Measurements from ENCODE around the gene USP32. TPM values are rescaled to one million over a fixed set of nuclear protein-coding genes. Genes with fewer than 3 reads are reported as not detected.
"Not testable (repeated sequence)": the region's sequence is repeated elsewhere in the genome, so short reads cannot be mapped to it uniquely, and the experiment has no call there.

Gene USP32
- total RNA-seq, 1 experiment from 2014 or later, result 34.5 TPM

DNA sequence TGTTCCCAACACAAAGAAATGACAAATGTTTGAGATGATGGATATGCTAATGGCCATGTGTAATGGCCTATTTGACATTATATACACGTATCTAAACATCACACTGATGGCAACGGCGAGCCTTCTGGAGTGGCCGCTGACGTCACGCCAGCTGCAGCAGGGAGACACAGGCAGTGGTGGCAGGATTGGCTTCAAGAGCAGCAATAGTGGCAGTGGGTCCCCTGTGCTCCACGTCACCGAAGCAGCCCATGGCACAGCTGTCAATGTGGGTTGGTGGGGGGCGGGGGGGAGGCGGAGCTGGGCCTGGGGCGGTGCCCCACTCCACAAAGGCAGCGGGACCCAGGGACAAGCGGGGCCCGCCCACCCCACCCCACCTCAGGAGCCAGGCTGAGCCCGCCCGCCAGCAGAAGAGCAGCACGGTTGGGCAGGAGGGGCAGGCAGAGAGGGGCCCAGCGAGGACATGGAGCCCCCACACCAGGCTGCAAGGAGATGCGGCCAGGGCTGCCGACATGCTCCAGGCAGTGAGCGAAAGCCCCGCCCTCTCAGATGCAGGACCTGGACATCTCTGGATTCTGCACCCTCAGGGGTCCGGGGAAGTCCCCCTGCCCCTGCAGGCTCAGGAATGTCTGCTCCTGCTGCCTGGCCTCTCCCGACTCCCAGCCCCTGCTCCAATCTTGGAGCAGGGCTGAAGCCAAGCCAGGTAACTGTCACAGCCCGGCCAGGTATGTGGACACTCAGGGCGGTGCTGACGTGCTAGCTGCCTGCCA, 64.6 kb downstream of the USP32 start:
- H3K9me3 ChIP-seq (replicated peaks), result no peaks in the 10 kb centered on the region
- no peak overlapping the region for H3K27ac ChIP-seq
- H3K36me3 ChIP-seq, result peaks cover 3% of the 10 kb centered on the region; the same call in 1 of the 2 replicates
- no peaks in the 10 kb centered on the region for H3K27me3 ChIP-seq (replicated peaks)
- no peaks in the 10 kb centered on the region for H3K4me1 ChIP-seq (replicated peaks)
- no peak for DNase-seq (ENCODE audit: low read depth in 1 of 2, low spot score in 2 of 2)
- no peak overlapping the region for H3K4me3 ChIP-seq

DNA sequence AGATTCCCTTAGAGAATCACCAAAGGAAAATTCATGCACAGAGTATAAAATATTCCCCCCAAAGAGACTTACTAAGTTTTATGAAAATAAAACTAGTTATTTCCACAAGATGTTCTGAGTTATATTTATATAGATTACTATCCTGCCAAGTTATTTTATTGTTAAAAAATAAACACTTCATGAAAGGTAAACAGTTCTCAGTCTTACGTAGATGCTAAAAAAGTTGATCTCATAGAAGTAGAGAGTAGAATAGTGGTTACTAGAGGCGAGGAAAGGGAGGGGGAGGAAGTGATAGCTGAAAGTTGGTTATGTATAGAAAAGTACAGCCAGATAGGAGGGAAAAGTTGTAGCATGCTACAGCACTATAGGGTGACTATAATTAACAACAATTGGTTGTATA, 65.2 kb downstream of the USP32 start:
- H3K9me3 ChIP-seq (replicated peaks), result no peaks in the 10 kb centered on the region
- peaks cover 3% of the 10 kb centered on the region; the same call in 1 of the 2 replicates for H3K36me3 ChIP-seq

DNA sequence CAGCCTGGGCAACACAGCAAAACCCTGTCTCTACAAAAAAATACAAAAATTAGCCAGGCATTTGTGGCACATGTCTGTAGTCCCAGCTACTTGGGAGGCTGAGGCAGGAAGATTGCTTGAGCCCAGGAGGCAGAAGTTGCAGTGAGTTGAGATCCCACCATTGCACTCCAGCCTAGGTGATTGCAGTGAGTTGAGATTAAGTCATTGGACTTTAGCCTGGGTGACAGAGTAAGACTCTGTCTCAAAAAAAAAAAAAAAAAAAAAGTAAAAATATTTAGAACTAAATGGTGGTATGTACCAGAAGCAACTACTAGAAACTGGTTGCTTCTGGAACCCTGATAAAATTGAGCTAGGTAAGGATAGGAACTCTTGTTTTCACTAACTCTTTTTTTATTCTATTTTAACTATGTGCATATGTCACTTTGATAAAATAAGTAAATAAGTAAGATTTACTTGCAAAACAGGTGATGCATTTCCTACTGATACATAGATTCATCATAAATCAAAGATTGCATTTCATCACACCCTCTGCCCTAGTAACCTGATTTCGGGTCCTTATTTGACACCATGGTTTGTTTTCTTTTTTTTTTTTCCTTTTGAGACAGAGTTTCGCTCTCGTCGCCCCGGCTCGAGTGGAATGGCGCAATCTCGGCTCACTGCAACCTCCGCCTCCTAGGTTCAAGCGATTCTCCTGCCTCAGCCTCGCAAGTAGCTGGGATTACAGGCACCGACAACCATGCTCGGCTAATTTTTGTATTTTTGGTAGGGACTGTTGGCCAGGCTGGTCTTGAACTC, 66.0 kb downstream of the USP32 start:
- Histone ChIP-seq H3K4me1 (replicated peaks) (no peaks in the 10 kb centered on the region), H3K27me3 (replicated peaks) (no peaks in the 10 kb centered on the region), H3K36me3 (peaks cover 3% of the 10 kb centered on the region; the same call in 1 of the 2 replicates), H3K4me3 (no peak overlapping the region), H3K9me3 (replicated peaks) (no peaks in the 10 kb centered on the region), H3K27ac (no peak overlapping the region)
- DNase-seq (ENCODE audit: low read depth in 1 of 2, low spot score in 2 of 2), result no peak

More for the DNA sequence above, 65.2 kb downstream of the USP32 start:
- no peak for DNase-seq (ENCODE audit: low read depth in 1 of 2, low spot score in 2 of 2)
- Histone ChIP-seq H3K4me1 (replicated peaks) (no peaks in the 10 kb centered on the region), H3K4me3 (no peak overlapping the region), H3K27me3 (replicated peaks) (no peaks in the 10 kb centered on the region), H3K27ac (no peak overlapping the region)

- no peak for DNase-seq (ENCODE audit: low read depth in 1 of 2, low spot score in 2 of 2)
- H3K27me3 ChIP-seq (replicated peaks), result no peaks in the 10 kb centered on the region
These were observed 68.2 kb downstream of the USP32 start for GRCh38 chr17:60323754-60324153.

GRCh38 chr17:60322056-60322387, 69.9 kb downstream of the USP32 start:
- no peaks in the 10 kb centered on the region for H3K9me3 ChIP-seq (replicated peaks)

More at GRCh38 chr17:60323754-60324153, 68.2 kb downstream of the USP32 start:
- Histone ChIP-seq H3K4me1 (replicated peaks) (no peaks in the 10 kb centered on the region), H3K4me3 (no peak overlapping the region), H3K27ac (no peak overlapping the region), H3K9me3 (replicated peaks) (no peaks in the 10 kb centered on the region), H3K36me3 (no peaks in the 10 kb centered on the region; the same call in 1 of the 2 replicates)

GRCh38 chr17:60321336-60322055, 70.4 kb downstream of the USP32 start:
- 0 out of 2 replicates have a peak, but pooled peaks cover under 1% of the 10 kb centered on the region for H3K4me1 ChIP-seq (replicated peaks)
- no peak overlapping the region for H3K4me3 ChIP-seq
- H3K9me3 ChIP-seq (replicated peaks), result no peaks in the 10 kb centered on the region
- no peak overlapping the region for H3K27ac ChIP-seq
- no peak for DNase-seq (ENCODE audit: low read depth in 1 of 2, low spot score in 2 of 2)
- no peaks in the 10 kb centered on the region for H3K27me3 ChIP-seq (replicated peaks)
- no peaks in the 10 kb centered on the region; the same call in 1 of the 2 replicates for H3K36me3 ChIP-seq

More at GRCh38 chr17:60322056-60322387, 69.9 kb downstream of the USP32 start:
- Histone ChIP-seq H3K27ac (no peak overlapping the region), H3K4me3 (no peak overlapping the region), H3K27me3 (replicated peaks) (no peaks in the 10 kb centered on the region), H3K4me1 (replicated peaks) (no peaks in the 10 kb centered on the region), H3K36me3 (no peaks in the 10 kb centered on the region; the same call in 1 of the 2 replicates)
- no peak for DNase-seq (ENCODE audit: low read depth in 1 of 2, low spot score in 2 of 2)

DNA sequence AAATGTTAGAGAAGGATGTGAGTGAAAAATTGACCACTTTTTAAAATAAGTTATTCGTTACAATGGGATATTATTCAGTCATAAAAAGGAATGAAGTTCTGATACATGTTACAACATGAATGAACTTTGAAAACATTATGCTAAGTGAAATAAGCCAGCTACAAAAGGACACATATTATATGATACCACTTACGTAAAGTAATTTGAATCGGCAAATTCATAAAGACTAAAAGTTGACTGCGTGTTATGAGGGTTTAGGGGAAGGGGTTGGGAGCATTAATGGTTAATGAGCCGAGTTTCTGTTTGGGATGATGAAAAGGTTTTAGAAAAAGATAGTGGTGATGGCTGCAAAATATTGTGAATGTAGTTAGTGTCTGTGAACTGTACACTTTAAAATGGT, 73.1 kb downstream of the USP32 start:
- no peaks in the 10 kb centered on the region for H3K27me3 ChIP-seq (replicated peaks)
- no peaks in the 10 kb centered on the region for H3K36me3 ChIP-seq
- 0 out of 2 replicates have a peak, but pooled peaks cover 2% of the 10 kb centered on the region for H3K4me1 ChIP-seq (replicated peaks)
- H3K27ac ChIP-seq, result no peak overlapping the region
- no peak for DNase-seq (ENCODE audit: low read depth in 1 of 2, low spot score in 2 of 2)
- H3K9me3 ChIP-seq (replicated peaks), result no peaks in the 10 kb centered on the region
- H3K4me3 ChIP-seq, result no peak overlapping the region

DNA sequence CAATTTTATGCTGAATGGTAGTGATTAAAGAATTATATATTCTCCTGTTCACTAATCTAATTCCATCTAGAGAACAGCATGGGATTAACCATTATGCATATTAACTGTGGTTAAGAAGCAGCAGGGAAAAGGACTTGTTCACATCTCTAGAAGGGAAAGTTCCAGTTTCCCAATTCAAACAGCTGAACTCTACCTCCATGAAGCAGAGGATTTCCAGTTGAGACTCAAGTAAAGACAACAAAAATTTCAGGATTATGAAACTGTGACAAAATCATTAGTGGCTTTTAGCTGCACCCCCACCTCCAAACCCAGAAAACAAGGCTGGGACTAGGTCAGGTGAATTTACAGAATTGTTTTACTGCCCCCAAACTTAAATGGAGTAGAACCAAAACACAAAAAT, 73.6 kb downstream of the USP32 start:
- H3K27me3 ChIP-seq (replicated peaks), result no peaks in the 10 kb centered on the region
- H3K27ac ChIP-seq, result no peak overlapping the region
- no peaks in the 10 kb centered on the region for H3K36me3 ChIP-seq
- H3K4me3 ChIP-seq, result no peak overlapping the region
- 0 out of 2 replicates have a peak, but pooled peaks cover 2% of the 10 kb centered on the region for H3K4me1 ChIP-seq (replicated peaks)
- no peaks in the 10 kb centered on the region for H3K9me3 ChIP-seq (replicated peaks)
- DNase-seq (ENCODE audit: low read depth in 1 of 2, low spot score in 2 of 2), result no peak

DNA sequence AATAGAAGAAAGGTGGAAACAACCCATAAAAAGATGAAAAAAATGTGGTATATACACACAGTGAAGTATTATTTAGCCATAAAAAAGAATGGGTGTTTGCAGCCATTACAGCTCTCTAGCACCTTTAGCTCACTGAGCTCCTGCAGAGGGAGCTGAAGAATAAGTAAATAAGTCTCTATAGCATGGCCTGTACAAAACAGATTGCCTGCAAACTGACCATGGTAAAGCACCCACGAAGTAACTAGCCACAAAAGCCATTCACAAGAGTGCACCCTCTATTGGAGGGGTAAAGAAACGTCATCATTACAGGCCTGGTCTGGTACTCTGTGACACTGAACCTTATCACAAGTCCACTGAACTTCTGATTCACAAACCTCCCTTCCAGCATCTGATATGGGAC, 76.3 kb downstream of the USP32 start:
- DNase-seq (ENCODE audit: low read depth in 1 of 2, low spot score in 2 of 2), result no peak
- H3K36me3 ChIP-seq, result no peaks in the 10 kb centered on the region
- no peaks in the 10 kb centered on the region for H3K9me3 ChIP-seq (replicated peaks)
- H3K4me3 ChIP-seq, result no peak overlapping the region
- H3K27me3 ChIP-seq (replicated peaks), result no peaks in the 10 kb centered on the region
- 0 out of 2 replicates have a peak, but pooled peaks cover 2% of the 10 kb centered on the region for H3K4me1 ChIP-seq (replicated peaks)
- H3K27ac ChIP-seq, result no peak overlapping the region

- not testable (repeated sequence) for H3K27me3 ChIP-seq (replicated peaks); H3K27ac ChIP-seq; H3K4me1 ChIP-seq (replicated peaks); H3K36me3 ChIP-seq; H3K4me3 ChIP-seq; H3K9me3 ChIP-seq (replicated peaks); DNase-seq (ENCODE audit: low read depth in 1 of 2, low spot score in 2 of 2)
These were observed 77.0 kb downstream of the USP32 start for GRCh38 chr17:60314900-60315299.

DNA sequence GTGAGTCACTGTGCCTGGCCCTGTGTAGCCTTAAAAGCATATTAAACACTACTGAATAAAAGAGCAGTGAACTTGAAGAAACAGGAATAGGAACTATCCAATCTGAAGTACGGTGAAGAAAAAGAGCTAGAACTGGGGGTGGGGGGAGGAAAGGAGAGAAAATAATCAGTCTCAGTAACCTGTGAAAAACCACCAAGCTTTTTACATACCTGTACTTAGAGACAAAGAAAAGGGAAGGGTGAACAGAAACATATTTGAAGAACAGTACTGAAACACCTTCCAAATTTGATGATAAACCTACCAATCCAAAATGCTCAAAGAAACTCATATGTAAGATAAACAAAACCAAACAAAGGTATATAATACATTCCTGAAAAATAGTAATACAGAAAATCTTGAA, 77.5 kb downstream of the USP32 start:
- Histone ChIP-seq H3K27ac (no peak overlapping the region), H3K4me1 (replicated peaks) (0 out of 2 replicates have a peak, but pooled peaks cover 2% of the 10 kb centered on the region), H3K4me3 (no peak overlapping the region), H3K9me3 (replicated peaks) (no peaks in the 10 kb centered on the region), H3K36me3 (no peaks in the 10 kb centered on the region), H3K27me3 (replicated peaks) (no peaks in the 10 kb centered on the region)
- DNase-seq (ENCODE audit: low read depth in 1 of 2, low spot score in 2 of 2), result no peak

DNA sequence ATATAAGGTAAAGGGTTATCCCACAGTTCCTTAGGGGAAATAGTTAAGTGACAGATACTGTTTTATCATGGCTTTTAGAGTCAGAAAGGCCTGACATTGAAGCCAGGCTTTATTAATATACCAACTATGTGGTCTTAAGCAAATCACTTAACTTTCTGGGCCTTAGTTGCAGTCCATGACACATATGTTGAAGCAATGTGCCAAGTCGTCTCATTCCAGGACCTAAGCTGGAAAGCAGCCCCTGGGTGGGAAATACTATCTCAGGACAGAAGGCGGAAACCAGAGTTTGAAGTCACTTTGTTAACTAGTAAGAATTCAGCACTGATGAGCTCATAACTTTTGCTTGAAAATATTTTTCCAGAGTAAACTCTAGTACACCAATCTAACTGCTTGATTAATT, 80.0 kb downstream of the USP32 start:
- Histone ChIP-seq H3K4me3 (no peak overlapping the region), H3K9me3 (replicated peaks) (no peaks in the 10 kb centered on the region), H3K27ac (no peak overlapping the region), H3K4me1 (replicated peaks) (0 out of 2 replicates have a peak, but pooled peaks cover 2% of the 10 kb centered on the region), H3K27me3 (replicated peaks) (no peaks in the 10 kb centered on the region), H3K36me3 (no peaks in the 10 kb centered on the region)
- DNase-seq (ENCODE audit: low read depth in 1 of 2, low spot score in 2 of 2), result no peak

GRCh38 chr17:60311186-60311585, 80.7 kb downstream of the USP32 start:
- H3K36me3 ChIP-seq, result no peaks in the 10 kb centered on the region
- no peaks in the 10 kb centered on the region for H3K9me3 ChIP-seq (replicated peaks)
- no peak overlapping the region for H3K27ac ChIP-seq
- DNase-seq (ENCODE audit: low read depth in 1 of 2, low spot score in 2 of 2), result no peak
- H3K4me1 ChIP-seq (replicated peaks), result no peaks in the 10 kb centered on the region
- no peaks in the 10 kb centered on the region for H3K27me3 ChIP-seq (replicated peaks)
- H3K4me3 ChIP-seq, result no peak overlapping the region
